ENCODE results near the gene MRAP.

MRAP gene

GRCh38 chr21:32336711-32337110 is 38.1 kb downstream of the MRAP start:
- H3K4me3 ChIP-seq (ENCODE audit: low read depth, low read length), result no peak overlapping the region
- TF ChIP-seq CTCF (IDR thresholded peaks at IDR 0.05; ENCODE audit: borderline replicate concordance, insufficient read depth, low read depth, low read length), result no peak

GRCh38 chr21:32337206-32337605 is 38.6 kb downstream of the MRAP start:
- no peak for TF ChIP-seq CTCF (IDR thresholded peaks at IDR 0.05; ENCODE audit: borderline replicate concordance, insufficient read depth, low read depth, low read length)
- H3K4me3 ChIP-seq (ENCODE audit: low read depth, low read length), result no peak overlapping the region

GRCh38 chr21:32338209-32338921 is 39.7 kb downstream of the MRAP start:
- TF ChIP-seq CTCF (IDR thresholded peaks at IDR 0.05; ENCODE audit: borderline replicate concordance, insufficient read depth, low read depth, low read length), result no peak
- no peak overlapping the region for H3K4me3 ChIP-seq (ENCODE audit: low read depth, low read length)

- no peak for TF ChIP-seq CTCF (IDR thresholded peaks at IDR 0.05; ENCODE audit: borderline replicate concordance, insufficient read depth, low read depth, low read length)
- H3K4me3 ChIP-seq (ENCODE audit: low read depth, low read length), result no peak overlapping the region
Measured at GRCh38 chr21:32340863-32341848, 42.5 kb downstream of the MRAP start.

GRCh38 chr21:32346951-32347350 is 48.3 kb downstream of the MRAP start:
- no peak overlapping the region for H3K4me3 ChIP-seq (ENCODE audit: low read depth, low read length)
- TF ChIP-seq CTCF (IDR thresholded peaks at IDR 0.05; ENCODE audit: borderline replicate concordance, insufficient read depth, low read depth, low read length), result no peak

GRCh38 chr21:32347351-32347750 is 48.7 kb downstream of the MRAP start:
- H3K4me3 ChIP-seq (ENCODE audit: low read depth, low read length), result no peak overlapping the region
- TF ChIP-seq CTCF (IDR thresholded peaks at IDR 0.05; ENCODE audit: borderline replicate concordance, insufficient read depth, low read depth, low read length), result no peak
